Mesothelial cell of epicardium (in vitro differentiated cells): Measurements from ENCODE around the gene MS4A1. TPM values are rescaled to one million over a fixed set of nuclear protein-coding genes. Genes with fewer than 3 reads are reported as not detected.
"Not testable (repeated sequence)": the region's sequence is repeated elsewhere in the genome, so short reads cannot be mapped to it uniquely, and the experiment has no call there.

Experiments
- DNase-seq, 2 experiments: peaks; one replicate each; pipeline ENCODE4 v3.0.0; 2021; ENCODE audit warnings: low spot score in 2 of 2; ENCODE audit not compliant: unreplicated experiment in 2 of 2
- H3K27ac Mint-ChIP-seq: 2 replicates; pipeline ENCODE4 v1.8.0; 2021; ENCODE audit warnings: mixed read lengths
- H3K27me3 Mint-ChIP-seq: 2 replicates; pipeline ENCODE4 v1.8.0; 2021; ENCODE audit warnings: low read depth, mixed read lengths
- H3K36me3 Mint-ChIP-seq: 2 replicates; pipeline ENCODE4 v1.8.0; 2021; ENCODE audit warnings: mixed read lengths
- H3K4me1 Mint-ChIP-seq: 2 replicates; pipeline ENCODE4 v1.8.0; 2021; ENCODE audit warnings: mixed read lengths
- H3K4me3 Mint-ChIP-seq: 2 replicates; pipeline ENCODE4 v1.8.0; 2021; ENCODE audit warnings: mild to moderate bottlenecking, moderate library complexity, mixed read lengths
- H3K9me3 Mint-ChIP-seq: 2 replicates; pipeline ENCODE4 v1.8.0; 2021; ENCODE audit warnings: mixed read lengths
- CTCF ChIP-seq: fragments of 200-600 bp; sonication (generic); IDR thresholded peaks from one replicate; pipeline ENCODE4 v1.5.0; 2021; ENCODE audit warnings: antibody characterized with exemption; ENCODE audit not compliant: unreplicated experiment
- total RNA-seq: library from RNA; stranded (reverse); gene quantifications from 3 replicates; pipeline ENCODE4 v1.2.1, GENCODE V29; 2021

MS4A1 gene
- total RNA-seq, 1 donor from 2014 or later, result not detected

- Mint-ChIP-seq H3K4me3 (no peak overlapping the region), H3K36me3 (no peaks in the 10 kb centered on the region), H3K27me3 (no peaks in the 10 kb centered on the region), H3K9me3 (no peaks in the 10 kb centered on the region), H3K4me1 (no peaks in the 10 kb centered on the region), H3K27ac (no peak overlapping the region)
- no peak for DNase-seq
- no peak for TF ChIP-seq CTCF
Measured at GRCh38 chr11:60433401-60433800, 22.2 kb upstream of the MS4A1 start.

DNA sequence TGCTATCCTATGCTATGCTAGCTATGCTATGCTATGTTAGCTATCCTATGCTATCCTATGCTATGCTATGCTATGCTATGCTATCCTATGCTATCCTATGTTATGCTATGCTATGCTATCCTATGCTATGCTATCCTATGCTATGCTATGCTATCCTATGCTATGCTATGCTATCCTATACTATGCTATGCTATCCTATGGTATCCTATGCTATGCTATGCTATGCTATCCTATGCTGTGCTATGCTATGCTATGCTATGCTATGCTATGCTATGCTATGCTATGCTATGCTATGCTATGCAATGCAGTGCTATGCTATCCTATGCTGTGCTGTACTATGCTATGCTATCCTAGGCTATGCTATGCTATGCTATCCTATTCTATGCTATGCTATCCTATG is 8.6 kb upstream of the MS4A1 start:
- H3K9me3 Mint-ChIP-seq, result peaks cover 4% of the 10 kb centered on the region
- no peak overlapping the region for H3K27ac Mint-ChIP-seq
- no peaks in the 10 kb centered on the region for H3K27me3 Mint-ChIP-seq
- no peaks in the 10 kb centered on the region for H3K36me3 Mint-ChIP-seq
- no peak for TF ChIP-seq CTCF
- H3K4me3 Mint-ChIP-seq, result no peak overlapping the region
- DNase-seq, result no peak
- H3K4me1 Mint-ChIP-seq, result no peaks in the 10 kb centered on the region

GRCh38 chr11:60447846-60448245 is 7.8 kb upstream of the MS4A1 start:
- no peak overlapping the region for H3K27ac Mint-ChIP-seq
- DNase-seq, result no peak
- H3K36me3 Mint-ChIP-seq, result no peaks in the 10 kb centered on the region
- H3K4me1 Mint-ChIP-seq, result no peaks in the 10 kb centered on the region
- no peak overlapping the region for H3K4me3 Mint-ChIP-seq
- peaks cover 4% of the 10 kb centered on the region for H3K9me3 Mint-ChIP-seq
- no peaks in the 10 kb centered on the region for H3K27me3 Mint-ChIP-seq
- TF ChIP-seq CTCF, result no peak

- H3K9me3 Mint-ChIP-seq, H3K36me3 Mint-ChIP-seq: not testable (repeated sequence)
Measured at GRCh38 chr11:60451185-60451584, 4.5 kb upstream of the MS4A1 start.

DNA sequence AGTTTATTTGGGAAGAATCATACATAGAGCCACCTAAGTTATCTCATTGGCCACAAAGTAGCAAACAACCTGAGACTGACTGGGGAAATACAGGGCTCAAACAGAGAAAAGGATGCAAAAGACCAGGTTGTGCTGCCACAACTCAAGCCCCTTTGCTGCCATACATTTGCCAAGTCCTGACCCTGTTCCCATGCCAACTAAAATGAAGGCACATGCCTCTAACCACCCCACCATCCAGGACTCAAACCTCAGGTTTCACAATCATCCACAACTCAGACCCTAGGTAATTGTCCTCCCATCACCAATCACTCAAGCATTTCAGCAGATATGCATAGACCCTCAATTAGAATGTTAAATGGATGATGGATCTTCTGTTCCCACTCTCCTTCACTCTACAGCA is 1.4 kb upstream of the MS4A1 start:
- H3K9me3 Mint-ChIP-seq, result peaks cover 4% of the 10 kb centered on the region
- no peaks in the 10 kb centered on the region for H3K36me3 Mint-ChIP-seq
- H3K27ac Mint-ChIP-seq, result no peak overlapping the region
- DNase-seq, result no peak
- no peak for TF ChIP-seq CTCF
- no peak overlapping the region for H3K4me3 Mint-ChIP-seq
- peaks cover 6% of the 10 kb centered on the region for H3K27me3 Mint-ChIP-seq
- no peaks in the 10 kb centered on the region for H3K4me1 Mint-ChIP-seq

More at GRCh38 chr11:60451185-60451584, 4.5 kb upstream of the MS4A1 start:
- not testable (repeated sequence) for H3K27me3 Mint-ChIP-seq, DNase-seq, H3K27ac Mint-ChIP-seq, H3K4me1 Mint-ChIP-seq, H3K4me3 Mint-ChIP-seq

DNA sequence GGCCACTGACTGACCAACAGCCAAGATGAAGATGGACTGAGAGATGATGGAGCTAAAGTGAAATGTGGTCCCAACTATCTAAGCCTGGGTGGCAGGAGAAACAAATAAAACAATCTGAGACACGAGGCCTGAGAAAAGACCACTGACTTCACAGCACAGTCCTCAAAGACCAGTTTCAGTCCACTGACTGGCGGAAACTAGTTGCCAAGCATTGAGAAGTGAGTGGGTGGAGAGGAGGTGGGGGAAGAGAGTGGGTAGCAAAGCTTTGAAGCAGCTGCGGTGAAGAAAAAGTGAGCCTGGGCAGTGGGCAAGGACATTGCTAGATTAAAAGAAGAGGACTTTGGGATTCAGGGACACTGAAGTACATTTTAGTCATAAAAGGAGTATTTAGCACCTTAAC is 1.9 kb downstream of the MS4A1 start:
- Mint-ChIP-seq H3K4me1 (no peaks in the 10 kb centered on the region), H3K27me3 (peaks cover 6% of the 10 kb centered on the region), H3K9me3 (no peaks in the 10 kb centered on the region), H3K27ac (no peak overlapping the region), H3K36me3 (no peaks in the 10 kb centered on the region), H3K4me3 (no peak overlapping the region)
- DNase-seq, result no peak
- no peak for TF ChIP-seq CTCF
